Colonic mucosa (tissue), 4 donors: ENCODE results near the gene PLD6. TPM values are rescaled to one million over a fixed set of nuclear protein-coding genes. Genes with fewer than 3 reads are reported as not detected.

ENCODE experiments used
- DNase-seq: peaks from one replicate; pipeline ENCODE4 v3.0.0-alpha.2; 2020
- H3K27ac ChIP-seq: fragments of 200-600 bp; one replicate; pipeline ENCODE4 v1.8.0; 2021
- H3K27me3 ChIP-seq: fragments of 200-600 bp; one replicate; pipeline ENCODE4 v1.8.0; 2021
- H3K36me3 ChIP-seq: fragments of 200-600 bp; one replicate; pipeline ENCODE4 v1.8.0; 2021
- H3K4me1 ChIP-seq: fragments of 200-600 bp; one replicate; pipeline ENCODE4 v1.8.0; 2021; ENCODE audit warnings: mild to moderate bottlenecking
- H3K4me3 ChIP-seq: fragments of 200-600 bp; one replicate; pipeline ENCODE4 v1.8.0; 2021
- H3K9ac ChIP-seq, 2 donors: one replicate each; pipeline ENCODE4 v1.7.0; 2013; ENCODE audit warnings: control low read depth in 2 of 2, low read depth in 2 of 2, low read length in 2 of 2
- H3K9me3 ChIP-seq: fragments of 200-600 bp; one replicate; pipeline ENCODE4 v1.8.0; 2021
- CTCF ChIP-seq: fragments of 200-600 bp; IDR thresholded peaks from one replicate; pipeline ENCODE4 v1.8.0; 2022; ENCODE audit warnings: antibody characterized with exemption, mild to moderate bottlenecking
- intact Hi-C: fragments of 100-400 bp; cut with DNase I; formaldehyde crosslinking; loops from one replicate; pipeline ENCODE4 v1.14.1; 2022
- total RNA-seq, 2 donors: library from RNA; stranded (reverse); fragmentation: NEBNext Ultra II Directional in 1 of 2; extraction: Animal tissue kit (Norgen Biotek cat#: 25700) in 1 of 2; gene quantifications; one replicate each; pipeline ENCODE4 v1.2.1, GENCODE V29; 2021
- donor health status: healthy.
- donor health status: DM: no; HTN: no; CAD: no.
- donor health status: DM: no; HTN: no; CAD: no.

The PLD6 gene
- total RNA-seq, 2 donors from 2014 or later, result 1.3 to 1.4 TPM

GRCh38 chr17:17225901-17226300, 19.8 kb upstream of the PLD6 start:
- no peak for DNase-seq
- intact Hi-C loops, result no loop called here
- Histone ChIP-seq H3K4me3 (no peak overlapping the region), H3K9ac (no peak overlapping the region), H3K27me3 (no peaks in the 10 kb centered on the region), H3K36me3 (peaks cover 50% of the 10 kb centered on the region), H3K4me1 (no peaks in the 10 kb centered on the region), H3K27ac (no peak overlapping the region), H3K9me3 (no peaks in the 10 kb centered on the region)
- no peak for TF ChIP-seq CTCF

- no peaks in the 10 kb centered on the region for H3K9me3 ChIP-seq
- H3K27ac ChIP-seq, result no peak overlapping the region
- H3K4me3 ChIP-seq, result no peak overlapping the region
- no peak for TF ChIP-seq CTCF
- no peak for DNase-seq
- intact Hi-C loops, result no loop called here
- H3K4me1 ChIP-seq, result no peaks in the 10 kb centered on the region
- H3K36me3 ChIP-seq, result peaks cover 49% of the 10 kb centered on the region
- no peaks in the 10 kb centered on the region for H3K27me3 ChIP-seq
- H3K9ac ChIP-seq, result no peak overlapping the region
These were observed 18.0 kb upstream of the PLD6 start for GRCh38 chr17:17224137-17224536.

- no peaks in the 10 kb centered on the region for H3K4me1 ChIP-seq
- H3K4me3 ChIP-seq, result no peak overlapping the region
- H3K9me3 ChIP-seq, result no peaks in the 10 kb centered on the region
- TF ChIP-seq CTCF, result no peak
- no peaks in the 10 kb centered on the region for H3K27me3 ChIP-seq
- peaks cover 48% of the 10 kb centered on the region for H3K36me3 ChIP-seq
- no peak for DNase-seq
- no peak overlapping the region for H3K27ac ChIP-seq
- H3K9ac ChIP-seq, result no peak overlapping the region
- intact Hi-C loops, result no loop called here
These were observed 17.6 kb upstream of the PLD6 start for GRCh38 chr17:17223736-17224135.

- no peak overlapping the region for H3K27ac ChIP-seq
- peaks cover 42% of the 10 kb centered on the region for H3K36me3 ChIP-seq
- DNase-seq, result no peak
- no peaks in the 10 kb centered on the region for H3K4me1 ChIP-seq
- intact Hi-C loops, result no loop called here
- no peak overlapping the region for H3K9ac ChIP-seq
- no peak for TF ChIP-seq CTCF
- H3K9me3 ChIP-seq, result no peaks in the 10 kb centered on the region
- no peak overlapping the region for H3K4me3 ChIP-seq
- H3K27me3 ChIP-seq, result no peaks in the 10 kb centered on the region
These were observed 15.2 kb upstream of the PLD6 start for GRCh38 chr17:17221329-17221728.

GRCh38 chr17:17220529-17220928, 14.4 kb upstream of the PLD6 start:
- Histone ChIP-seq H3K9ac (no peak overlapping the region), H3K9me3 (no peaks in the 10 kb centered on the region), H3K4me3 (no peak overlapping the region), H3K4me1 (no peaks in the 10 kb centered on the region), H3K36me3 (peaks cover 35% of the 10 kb centered on the region), H3K27me3 (no peaks in the 10 kb centered on the region), H3K27ac (no peak overlapping the region)
- intact Hi-C loops, result no loop called here
- TF ChIP-seq CTCF, result no peak
- DNase-seq, result no peak

GRCh38 chr17:17217995-17218394, 11.9 kb upstream of the PLD6 start:
- H3K9ac ChIP-seq, result no peak overlapping the region

More at GRCh38 chr17:17217995-17218394, 11.9 kb upstream of the PLD6 start:
- Histone ChIP-seq H3K9me3 (no peaks in the 10 kb centered on the region), H3K4me1 (no peaks in the 10 kb centered on the region), H3K4me3 (no peak overlapping the region), H3K27ac (no peak overlapping the region), H3K36me3 (peaks cover 23% of the 10 kb centered on the region), H3K27me3 (no peaks in the 10 kb centered on the region)
- intact Hi-C loops, result no loop called here
- DNase-seq, result no peak
- TF ChIP-seq CTCF, result no peak
